HepG2 (cell line): Measurements from ENCODE around the gene ABI3. TPM values are rescaled to one million over a fixed set of nuclear protein-coding genes. Genes with fewer than 3 reads are reported as not detected.

Experiments used
- GLI4 ChIP-seq: sonication (generic); formaldehyde crosslinking; IDR thresholded peaks from 2 replicates; pipeline ENCODE4 v1.5.1; 2020; ENCODE audit warnings: missing genetic modification reagents, mild to moderate bottlenecking, moderate library complexity, borderline replicate concordance
- HNRNPUL1 ChIP-seq: fragments of 200-400 bp; formaldehyde crosslinking; IDR thresholded peaks from 2 replicates; pipeline ENCODE4 v1.6.1; 2017; ENCODE audit warnings: low read depth, mild to moderate bottlenecking, low read length, moderate library complexity
- HOXA3 ChIP-seq: sonication (generic); formaldehyde crosslinking; IDR thresholded peaks from 2 replicates; pipeline ENCODE4 v1.5.0; 2020; ENCODE audit warnings: missing genetic modification reagents
- KMT2B ChIP-seq: IDR thresholded peaks from 2 replicates; pipeline ENCODE4 v1.6.1; 2016; ENCODE audit warnings: missing genetic modification reagents, missing compliant biosample characterization
- NKX3-1 ChIP-seq: sonication (generic); formaldehyde crosslinking; IDR thresholded peaks from 2 replicates; pipeline ENCODE4 v1.5.0; 2020; ENCODE audit warnings: missing genetic modification reagents
- ZNF17 ChIP-seq: sonication (generic); formaldehyde crosslinking; IDR thresholded peaks from 2 replicates; pipeline ENCODE4 v1.5.0; 2020; ENCODE audit warnings: mild to moderate bottlenecking, missing genetic modification reagents
- polyA plus RNA-seq, 8 experiments: library from polyadenylated mRNA; depleted of rRNA in 3 of 8; stranded (reverse) in 7 of 8; unstranded in 1 of 8; fragments of >200 nt; fragmentation: Illumina TruSeq in 4 of 8; extraction: Trizol in 4 of 8; gene quantifications; 2 replicates each; pipeline versions ENCODE4 v1.2.1 to v1.2.3, GENCODE V29; 2011 to 2016; ENCODE audit warnings: low read depth in 4 of 8, missing spikeins in 1 of 8, mixed read lengths in 1 of 8; ENCODE audit not compliant: insufficient read depth in 1 of 8
- total RNA-seq, 5 experiments: library from RNA; depleted of rRNA; stranded (reverse); fragments of >200 nt; fragmentation: Illumina TruSeq; extraction: Trizol; gene quantifications; 2 replicates each; pipeline ENCODE4 v1.2.3, GENCODE V29; 2016; ENCODE audit warnings: low read depth in 1 of 5
- TF ChIP-seq, protein P1 (sequence below): sonication (generic); formaldehyde crosslinking; IDR thresholded peaks from 2 replicates; pipeline ENCODE4 v1.4.0; 2020; ENCODE audit warnings: missing genetic modification reagents
- TF ChIP-seq, protein P2 (sequence below): sonication (generic); formaldehyde crosslinking; IDR thresholded peaks from 2 replicates; pipeline ENCODE4 v1.5.1; 2020; ENCODE audit warnings: mild to moderate bottlenecking, missing genetic modification reagents, moderate library complexity
- TF ChIP-seq, protein P3 (sequence below): IDR thresholded peaks from 2 replicates; pipeline ENCODE4 v1.6.1; 2012; ENCODE audit warnings: low read depth, low read length, improper control_type of control experiment
- TF ChIP-seq, protein P4 (sequence below), 2 experiments: sonication (generic) in 1 of 2; formaldehyde crosslinking in 1 of 2; IDR thresholded peaks; 2 replicates each; pipeline versions ENCODE4 v1.4.0 to v1.6.1; 2018 to 2020; ENCODE audit warnings: missing genetic modification reagents in 2 of 2, borderline replicate concordance in 1 of 2, low read depth in 1 of 2, mild to moderate bottlenecking in 1 of 2, missing biosample characterization in 1 of 2
- TF ChIP-seq, protein P5 (sequence below): sonication (generic); formaldehyde crosslinking; IDR thresholded peaks from 2 replicates; pipeline ENCODE4 v1.4.0; 2020; ENCODE audit warnings: missing genetic modification reagents
- TF ChIP-seq, protein P6 (sequence below): sonication (generic); formaldehyde crosslinking; conservative IDR thresholded peaks from 2 replicates; pipeline ENCODE4 v1.8.1; 2023; ENCODE audit warnings: missing genetic modification reagents

Gene ABI3
- total and polyA plus RNA-seq, 2 of the 13 experiments (the other 11 are each of a cell fraction or from before 2014, with no cell fraction given) = not detected

DNA sequence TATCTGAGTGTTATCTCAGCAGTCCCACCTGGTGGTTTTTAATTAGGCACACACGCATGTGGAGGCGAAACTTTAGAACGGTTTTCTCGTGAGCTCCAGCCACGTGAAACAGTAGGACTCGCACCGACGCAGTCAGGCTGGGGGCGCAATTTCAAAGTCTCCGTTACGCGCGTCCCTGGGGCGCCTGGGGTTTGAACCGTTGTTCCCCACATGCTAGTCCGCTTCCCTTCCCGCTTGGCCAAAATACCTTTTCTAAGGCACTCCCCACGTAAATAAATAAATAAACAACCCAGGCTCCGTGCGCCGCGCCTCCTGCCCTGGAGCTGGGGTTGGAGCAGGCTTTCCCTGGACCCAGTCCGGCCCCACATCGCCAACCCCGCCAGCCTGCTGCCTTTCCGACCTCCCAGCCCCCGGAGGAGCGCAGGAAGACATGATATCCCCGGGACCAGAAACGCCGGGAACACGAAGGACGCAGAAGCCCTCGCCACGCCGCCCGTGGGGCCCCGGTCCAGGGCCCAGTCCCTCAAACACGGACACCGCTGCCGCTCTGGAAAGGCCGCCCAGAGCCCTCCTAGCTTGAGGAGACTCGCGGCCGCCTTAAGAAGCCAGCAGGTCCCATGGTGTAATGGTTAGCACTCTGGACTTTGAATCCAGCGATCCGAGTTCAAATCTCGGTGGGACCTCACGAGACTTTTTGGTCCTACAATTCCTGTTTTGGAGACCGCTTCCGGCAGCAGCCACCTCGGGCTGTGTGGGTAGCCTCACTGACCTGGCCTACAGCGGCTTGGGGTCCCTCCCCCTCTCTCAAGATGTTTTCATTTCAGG lies 18.4 kb upstream of the ABI3 start (continued):
- TF ChIP-seq, protein P1, sequence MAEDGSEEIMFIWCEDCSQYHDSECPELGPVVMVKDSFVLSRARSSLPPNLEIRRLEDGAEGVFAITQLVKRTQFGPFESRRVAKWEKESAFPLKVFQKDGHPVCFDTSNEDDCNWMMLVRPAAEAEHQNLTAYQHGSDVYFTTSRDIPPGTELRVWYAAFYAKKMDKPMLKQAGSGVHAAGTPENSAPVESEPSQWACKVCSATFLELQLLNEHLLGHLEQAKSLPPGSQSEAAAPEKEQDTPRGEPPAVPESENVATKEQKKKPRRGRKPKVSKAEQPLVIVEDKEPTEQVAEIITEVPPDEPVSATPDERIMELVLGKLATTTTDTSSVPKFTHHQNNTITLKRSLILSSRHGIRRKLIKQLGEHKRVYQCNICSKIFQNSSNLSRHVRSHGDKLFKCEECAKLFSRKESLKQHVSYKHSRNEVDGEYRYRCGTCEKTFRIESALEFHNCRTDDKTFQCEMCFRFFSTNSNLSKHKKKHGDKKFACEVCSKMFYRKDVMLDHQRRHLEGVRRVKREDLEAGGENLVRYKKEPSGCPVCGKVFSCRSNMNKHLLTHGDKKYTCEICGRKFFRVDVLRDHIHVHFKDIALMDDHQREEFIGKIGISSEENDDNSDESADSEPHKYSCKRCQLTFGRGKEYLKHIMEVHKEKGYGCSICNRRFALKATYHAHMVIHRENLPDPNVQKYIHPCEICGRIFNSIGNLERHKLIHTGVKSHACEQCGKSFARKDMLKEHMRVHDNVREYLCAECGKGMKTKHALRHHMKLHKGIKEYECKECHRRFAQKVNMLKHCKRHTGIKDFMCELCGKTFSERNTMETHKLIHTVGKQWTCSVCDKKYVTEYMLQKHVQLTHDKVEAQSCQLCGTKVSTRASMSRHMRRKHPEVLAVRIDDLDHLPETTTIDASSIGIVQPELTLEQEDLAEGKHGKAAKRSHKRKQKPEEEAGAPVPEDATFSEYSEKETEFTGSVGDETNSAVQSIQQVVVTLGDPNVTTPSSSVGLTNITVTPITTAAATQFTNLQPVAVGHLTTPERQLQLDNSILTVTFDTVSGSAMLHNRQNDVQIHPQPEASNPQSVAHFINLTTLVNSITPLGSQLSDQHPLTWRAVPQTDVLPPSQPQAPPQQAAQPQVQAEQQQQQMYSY = peak; percentile 76
- TF ChIP-seq, protein P2, sequence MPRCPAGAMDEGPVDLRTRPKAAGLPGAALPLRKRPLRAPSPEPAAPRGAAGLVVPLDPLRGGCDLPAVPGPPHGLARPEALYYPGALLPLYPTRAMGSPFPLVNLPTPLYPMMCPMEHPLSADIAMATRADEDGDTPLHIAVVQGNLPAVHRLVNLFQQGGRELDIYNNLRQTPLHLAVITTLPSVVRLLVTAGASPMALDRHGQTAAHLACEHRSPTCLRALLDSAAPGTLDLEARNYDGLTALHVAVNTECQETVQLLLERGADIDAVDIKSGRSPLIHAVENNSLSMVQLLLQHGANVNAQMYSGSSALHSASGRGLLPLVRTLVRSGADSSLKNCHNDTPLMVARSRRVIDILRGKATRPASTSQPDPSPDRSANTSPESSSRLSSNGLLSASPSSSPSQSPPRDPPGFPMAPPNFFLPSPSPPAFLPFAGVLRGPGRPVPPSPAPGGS (CRISPR knock-in tag) = peak; percentile 92; the same call in 1 of the 2 replicates
- TF ChIP-seq HOXA3 (CRISPR knock-in tag) (peak; percentile 86), KMT2B (CRISPR knock-in tag) (peak; percentile 93), GLI4 (CRISPR knock-in tag) (peak; percentile 86; the same call in 1 of the 2 replicates), NKX3-1 (CRISPR knock-in tag) (peak; percentile 97), ZNF17 (CRISPR knock-in tag) (no peak), HNRNPUL1 (no peak)
- TF ChIP-seq, protein P3, sequence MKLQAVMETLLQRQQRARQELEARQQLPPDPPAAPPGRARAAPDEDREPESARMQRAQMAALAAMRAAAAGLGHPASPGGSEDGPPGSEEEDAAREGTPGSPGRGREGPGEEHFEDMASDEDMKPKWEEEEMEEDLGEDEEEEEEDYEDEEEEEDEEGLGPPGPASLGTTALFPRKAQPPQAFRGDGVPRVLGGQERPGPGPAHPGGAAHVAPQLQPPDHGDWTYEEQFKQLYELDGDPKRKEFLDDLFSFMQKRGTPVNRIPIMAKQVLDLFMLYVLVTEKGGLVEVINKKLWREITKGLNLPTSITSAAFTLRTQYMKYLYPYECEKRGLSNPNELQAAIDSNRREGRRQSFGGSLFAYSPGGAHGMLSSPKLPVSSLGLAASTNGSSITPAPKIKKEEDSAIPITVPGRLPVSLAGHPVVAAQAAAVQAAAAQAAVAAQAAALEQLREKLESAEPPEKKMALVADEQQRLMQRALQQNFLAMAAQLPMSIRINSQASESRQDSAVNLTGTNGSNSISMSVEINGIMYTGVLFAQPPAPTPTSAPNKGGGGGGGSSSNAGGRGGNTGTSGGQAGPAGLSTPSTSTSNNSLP = peak; percentile 33; the same call in 1 of the 2 replicates
- TF ChIP-seq, protein P4, sequence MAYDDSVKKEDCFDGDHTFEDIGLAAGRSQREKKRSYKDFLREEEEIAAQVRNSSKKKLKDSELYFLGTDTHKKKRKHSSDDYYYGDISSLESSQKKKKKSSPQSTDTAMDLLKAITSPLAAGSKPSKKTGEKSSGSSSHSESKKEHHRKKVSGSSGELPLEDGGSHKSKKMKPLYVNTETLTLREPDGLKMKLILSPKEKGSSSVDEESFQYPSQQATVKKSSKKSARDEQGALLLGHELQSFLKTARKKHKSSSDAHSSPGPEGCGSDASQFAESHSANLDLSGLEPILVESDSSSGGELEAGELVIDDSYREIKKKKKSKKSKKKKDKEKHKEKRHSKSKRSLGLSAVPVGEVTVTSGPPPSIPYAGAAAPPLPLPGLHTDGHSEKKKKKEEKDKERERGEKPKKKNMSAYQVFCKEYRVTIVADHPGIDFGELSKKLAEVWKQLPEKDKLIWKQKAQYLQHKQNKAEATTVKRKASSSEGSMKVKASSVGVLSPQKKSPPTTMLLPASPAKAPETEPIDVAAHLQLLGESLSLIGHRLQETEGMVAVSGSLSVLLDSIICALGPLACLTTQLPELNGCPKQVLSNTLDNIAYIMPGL (CRISPR knock-in tag; IDR thresholded peaks at IDR 0.05; ENCODE audit: borderline replicate concordance in 1 of 2, low read depth in 1 of 2) = peak; percentile 100
- TF ChIP-seq, protein P5, sequence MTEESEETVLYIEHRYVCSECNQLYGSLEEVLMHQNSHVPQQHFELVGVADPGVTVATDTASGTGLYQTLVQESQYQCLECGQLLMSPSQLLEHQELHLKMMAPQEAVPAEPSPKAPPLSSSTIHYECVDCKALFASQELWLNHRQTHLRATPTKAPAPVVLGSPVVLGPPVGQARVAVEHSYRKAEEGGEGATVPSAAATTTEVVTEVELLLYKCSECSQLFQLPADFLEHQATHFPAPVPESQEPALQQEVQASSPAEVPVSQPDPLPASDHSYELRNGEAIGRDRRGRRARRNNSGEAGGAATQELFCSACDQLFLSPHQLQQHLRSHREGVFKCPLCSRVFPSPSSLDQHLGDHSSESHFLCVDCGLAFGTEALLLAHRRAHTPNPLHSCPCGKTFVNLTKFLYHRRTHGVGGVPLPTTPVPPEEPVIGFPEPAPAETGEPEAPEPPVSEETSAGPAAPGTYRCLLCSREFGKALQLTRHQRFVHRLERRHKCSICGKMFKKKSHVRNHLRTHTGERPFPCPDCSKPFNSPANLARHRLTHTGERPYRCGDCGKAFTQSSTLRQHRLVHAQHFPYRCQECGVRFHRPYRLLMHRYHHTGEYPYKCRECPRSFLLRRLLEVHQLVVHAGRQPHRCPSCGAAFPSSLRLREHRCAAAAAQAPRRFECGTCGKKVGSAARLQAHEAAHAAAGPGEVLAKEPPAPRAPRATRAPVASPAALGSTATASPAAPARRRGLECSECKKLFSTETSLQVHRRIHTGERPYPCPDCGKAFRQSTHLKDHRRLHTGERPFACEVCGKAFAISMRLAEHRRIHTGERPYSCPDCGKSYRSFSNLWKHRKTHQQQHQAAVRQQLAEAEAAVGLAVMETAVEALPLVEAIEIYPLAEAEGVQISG (CRISPR knock-in tag) = peak; percentile 73
- TF ChIP-seq, protein P6, sequence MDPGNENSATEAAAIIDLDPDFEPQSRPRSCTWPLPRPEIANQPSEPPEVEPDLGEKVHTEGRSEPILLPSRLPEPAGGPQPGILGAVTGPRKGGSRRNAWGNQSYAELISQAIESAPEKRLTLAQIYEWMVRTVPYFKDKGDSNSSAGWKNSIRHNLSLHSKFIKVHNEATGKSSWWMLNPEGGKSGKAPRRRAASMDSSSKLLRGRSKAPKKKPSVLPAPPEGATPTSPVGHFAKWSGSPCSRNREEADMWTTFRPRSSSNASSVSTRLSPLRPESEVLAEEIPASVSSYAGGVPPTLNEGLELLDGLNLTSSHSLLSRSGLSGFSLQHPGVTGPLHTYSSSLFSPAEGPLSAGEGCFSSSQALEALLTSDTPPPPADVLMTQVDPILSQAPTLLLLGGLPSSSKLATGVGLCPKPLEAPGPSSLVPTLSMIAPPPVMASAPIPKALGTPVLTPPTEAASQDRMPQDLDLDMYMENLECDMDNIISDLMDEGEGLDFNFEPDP = no peak
